GM21737 (cell line): ENCODE data around the gene C8G.

Experiments
- ATAC-seq: cut with Tn5 transposase; IDR thresholded peaks from one replicate; pipeline ENCODE4 v1.9.1; 2021; ENCODE audit warnings: mild to moderate bottlenecking, moderate library complexity; ENCODE audit not compliant: unreplicated experiment

The C8G gene

DNA sequence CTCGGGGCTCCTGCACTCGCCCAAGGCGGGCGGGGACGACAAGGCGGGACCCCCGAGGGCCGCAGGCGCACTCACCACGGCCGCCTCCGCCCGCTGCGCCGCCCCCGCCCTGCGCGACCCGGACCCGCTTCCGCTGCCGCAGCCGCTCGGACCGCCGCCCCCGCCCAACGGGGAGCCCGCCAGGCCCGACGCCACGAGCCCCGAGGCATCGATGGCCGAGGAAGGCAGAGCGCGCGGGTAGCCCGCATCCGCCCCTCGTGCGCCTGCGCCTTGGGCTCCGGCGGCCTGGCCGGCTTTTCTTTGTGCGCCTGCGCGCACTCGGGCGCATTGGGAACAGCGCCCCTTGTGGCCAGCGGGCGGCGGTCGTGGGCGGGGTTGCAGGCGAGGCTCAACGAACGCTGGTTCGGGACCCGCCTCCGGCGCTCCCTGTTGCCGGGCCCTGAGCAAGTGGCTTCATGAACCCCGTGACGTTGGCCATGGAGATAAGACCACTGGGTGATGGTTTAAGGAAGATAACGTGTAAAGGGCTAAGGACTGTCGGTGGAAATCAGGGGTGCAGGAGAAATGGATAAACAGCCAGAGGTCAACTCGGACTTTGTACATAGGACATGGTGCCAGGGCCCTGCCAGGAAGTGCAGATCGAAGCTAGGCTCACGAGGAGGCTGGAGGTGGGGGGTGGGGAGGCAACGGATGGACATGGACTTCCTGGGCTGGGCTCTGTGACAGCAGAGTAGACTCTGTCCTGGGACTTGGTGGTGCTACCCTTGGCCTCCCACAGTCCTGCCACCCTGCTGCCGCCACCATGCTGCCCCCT is at the start of gene C8G, which contains the start of gene FBXW5:
C8G (plus strand) TSS at position 725 of the 814 bp plus-strand sequence; CDS start at position 803, 78 bp downstream.
FBXW5 (minus strand) TSS at position 220 of the 814 bp plus-strand sequence. CDS start 655 bp downstream, outside the sequence.
- ATAC-seq: peak; percentile 62

DNA sequence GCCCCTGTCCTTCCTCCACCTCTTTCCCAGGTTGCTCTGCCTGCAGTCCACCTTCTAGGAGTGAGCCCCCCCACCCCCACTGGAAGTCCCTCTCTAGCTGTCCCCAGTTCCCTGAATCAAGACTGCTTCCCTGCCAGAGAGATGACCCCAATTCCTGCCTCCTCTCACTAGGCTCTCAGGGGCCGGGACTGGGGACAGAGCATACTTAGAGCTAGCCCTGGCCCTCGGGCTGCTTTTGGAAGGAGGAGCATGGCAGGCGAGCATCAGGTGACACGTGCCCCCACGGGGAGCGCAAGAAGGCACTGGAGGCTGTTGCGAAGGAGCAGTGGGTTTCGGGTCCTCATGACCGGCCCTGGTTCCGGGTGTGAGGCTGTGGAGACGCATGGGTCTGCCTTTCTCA is 49.0 kb upstream of the C8G start:
- ATAC-seq: no peak

GRCh38 chr9:136898483-136899100 is 46.5 kb upstream of the C8G start:
- no peak for ATAC-seq

- no peak for ATAC-seq
Measured at GRCh38 chr9:136899196-136899595, 45.8 kb upstream of the C8G start.

- ATAC-seq: no peak
Measured at GRCh38 chr9:136900556-136900955, 44.5 kb upstream of the C8G start.

GRCh38 chr9:136900988-136901515 is 44.0 kb upstream of the C8G start:
- ATAC-seq: no peak

DNA sequence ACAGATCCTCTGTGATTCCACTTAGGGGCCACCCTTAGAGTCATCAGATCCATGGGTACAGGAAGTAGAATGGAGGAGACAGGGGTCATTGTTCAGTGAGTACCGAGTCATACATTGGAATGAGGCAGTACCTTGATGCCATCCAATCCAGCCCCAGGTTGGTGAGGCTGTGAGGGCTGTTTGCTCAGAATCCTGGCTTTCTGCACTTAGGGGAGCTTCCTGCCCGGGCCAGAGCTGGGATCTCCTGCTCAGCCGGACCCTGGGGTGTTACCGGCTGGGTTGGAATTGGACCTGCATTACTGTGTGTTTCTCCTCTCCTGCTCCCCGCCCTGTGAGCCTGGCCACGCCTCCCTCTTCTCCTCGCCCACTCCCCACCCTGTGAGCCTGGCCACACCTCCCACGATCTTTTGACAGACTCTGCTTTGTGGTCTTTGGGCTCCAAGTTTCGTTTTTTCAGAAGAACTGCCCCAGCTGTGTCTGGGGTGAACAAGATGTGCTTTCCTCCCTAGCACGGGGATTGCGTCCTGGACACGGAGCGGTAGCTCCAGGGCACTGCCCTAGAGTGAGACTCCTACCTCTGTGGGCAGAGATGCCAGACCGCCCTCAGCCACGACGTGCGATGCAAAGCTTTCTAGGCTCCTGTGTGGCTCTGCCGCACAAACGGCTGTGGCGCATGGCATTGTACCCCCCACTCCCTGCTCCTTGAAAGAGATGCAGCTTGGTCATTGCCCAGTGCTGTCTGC is 43.4 kb upstream of the C8G start:
- peak; percentile 52 for ATAC-seq

DNA sequence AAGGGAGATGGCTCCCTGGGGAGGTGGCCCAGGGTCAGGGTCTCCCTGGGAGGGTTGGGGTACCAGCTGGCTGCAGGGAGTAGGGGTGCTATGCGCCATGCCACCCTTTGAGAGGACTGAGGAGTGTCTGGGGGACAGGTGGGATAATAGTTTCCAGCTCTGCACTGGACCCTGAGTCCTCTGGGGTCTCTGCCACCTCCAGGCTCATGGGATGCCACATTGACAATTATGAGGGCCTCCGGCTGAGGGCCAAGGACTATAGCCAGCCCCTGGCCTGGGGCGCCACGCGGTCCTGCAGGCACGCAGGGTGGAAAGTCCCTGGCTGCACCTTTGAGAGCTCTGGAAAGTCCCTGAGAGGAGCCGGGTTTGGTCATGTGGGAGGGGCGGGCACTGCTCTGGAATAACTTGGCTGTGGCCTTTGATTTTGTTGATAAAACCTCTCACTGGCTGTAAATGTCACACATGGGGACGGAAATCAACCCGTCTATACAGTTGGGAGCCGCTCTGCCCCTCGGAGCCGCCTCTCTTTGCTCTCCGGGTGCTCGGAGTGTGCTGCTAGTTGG is 42.7 kb upstream of the C8G start:
- peak; percentile 58 for ATAC-seq

- no peak for ATAC-seq
Measured at GRCh38 chr9:136903041-136903554, 41.9 kb upstream of the C8G start.

GRCh38 chr9:136906266-136906665 is 38.8 kb upstream of the C8G start:
- no peak for ATAC-seq

GRCh38 chr9:136907011-136907914 is 37.8 kb upstream of the C8G start:
- no peak for ATAC-seq

DNA sequence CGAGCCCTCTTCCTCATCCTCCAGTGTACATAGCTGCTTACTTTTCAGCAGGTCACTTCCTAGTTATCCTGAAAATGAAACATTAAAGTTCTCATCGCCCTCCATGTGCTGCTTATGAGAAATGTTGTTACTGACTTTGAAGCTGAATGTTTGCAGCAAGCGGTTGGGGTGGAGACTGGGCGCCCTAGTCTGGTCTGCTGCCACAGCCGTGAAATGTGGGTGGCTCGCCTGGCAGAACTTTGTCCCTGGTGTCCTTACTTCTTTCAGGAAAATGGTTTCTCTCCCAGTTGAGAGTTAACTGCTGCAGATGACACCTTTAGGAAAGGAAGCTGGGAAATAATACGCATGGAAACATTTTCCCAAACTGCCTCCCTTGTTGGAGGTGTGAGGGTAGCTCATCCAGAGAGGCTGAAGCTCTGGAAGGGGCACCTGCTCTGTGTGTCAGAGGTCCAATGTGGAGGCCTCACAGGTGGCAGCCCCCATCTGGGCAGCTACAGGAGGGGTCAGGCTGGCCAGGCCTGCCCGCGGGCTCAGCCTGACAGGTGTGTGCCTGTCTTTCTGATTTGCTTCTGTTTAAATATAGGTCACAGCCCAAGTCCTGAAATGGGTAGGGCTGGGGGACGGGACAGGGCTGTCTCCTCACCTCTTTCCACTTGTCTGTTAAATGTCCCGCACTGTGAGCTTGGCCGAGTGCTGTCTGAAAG is 34.7 kb upstream of the C8G start:
- ATAC-seq: no peak

GRCh38 chr9:136910901-136911245 is 34.2 kb upstream of the C8G start:
- no peak for ATAC-seq

GRCh38 chr9:136913701-136914438 is 31.2 kb upstream of the C8G start:
- ATAC-seq: no peak

DNA sequence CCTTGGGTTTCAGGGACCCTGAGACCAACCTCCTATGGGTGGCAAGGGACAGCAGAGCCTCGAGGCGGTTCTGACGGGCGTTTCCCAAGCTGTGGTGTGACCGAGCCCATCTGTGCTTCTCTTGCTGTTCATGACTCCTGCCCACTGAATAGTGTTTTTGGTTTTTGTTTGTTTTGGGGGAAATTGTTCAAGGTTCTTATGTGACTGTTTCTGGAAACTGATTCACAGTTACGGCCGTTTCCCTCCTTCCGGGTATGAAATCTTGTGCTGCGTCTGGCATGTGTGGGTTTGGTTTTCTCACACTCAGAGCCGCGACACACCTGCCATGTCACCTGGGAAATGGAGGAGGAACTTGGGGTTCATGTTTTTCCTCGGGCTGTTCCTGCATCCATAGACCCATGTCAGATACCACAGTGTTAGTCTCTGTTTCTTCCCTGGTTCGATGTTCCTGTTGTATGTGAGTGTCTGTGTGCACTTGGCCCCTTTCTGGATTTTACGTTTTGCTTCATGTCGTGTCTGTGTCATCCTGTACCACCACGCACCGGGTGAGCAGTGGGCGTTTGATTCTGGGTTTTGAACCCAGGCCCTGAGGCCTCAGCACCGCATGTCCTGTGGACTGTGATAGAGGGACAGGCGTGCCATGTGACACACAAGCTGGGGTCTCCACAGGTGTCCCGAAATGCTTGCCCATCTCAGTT is 29.3 kb upstream of the C8G start:
- no peak for ATAC-seq

DNA sequence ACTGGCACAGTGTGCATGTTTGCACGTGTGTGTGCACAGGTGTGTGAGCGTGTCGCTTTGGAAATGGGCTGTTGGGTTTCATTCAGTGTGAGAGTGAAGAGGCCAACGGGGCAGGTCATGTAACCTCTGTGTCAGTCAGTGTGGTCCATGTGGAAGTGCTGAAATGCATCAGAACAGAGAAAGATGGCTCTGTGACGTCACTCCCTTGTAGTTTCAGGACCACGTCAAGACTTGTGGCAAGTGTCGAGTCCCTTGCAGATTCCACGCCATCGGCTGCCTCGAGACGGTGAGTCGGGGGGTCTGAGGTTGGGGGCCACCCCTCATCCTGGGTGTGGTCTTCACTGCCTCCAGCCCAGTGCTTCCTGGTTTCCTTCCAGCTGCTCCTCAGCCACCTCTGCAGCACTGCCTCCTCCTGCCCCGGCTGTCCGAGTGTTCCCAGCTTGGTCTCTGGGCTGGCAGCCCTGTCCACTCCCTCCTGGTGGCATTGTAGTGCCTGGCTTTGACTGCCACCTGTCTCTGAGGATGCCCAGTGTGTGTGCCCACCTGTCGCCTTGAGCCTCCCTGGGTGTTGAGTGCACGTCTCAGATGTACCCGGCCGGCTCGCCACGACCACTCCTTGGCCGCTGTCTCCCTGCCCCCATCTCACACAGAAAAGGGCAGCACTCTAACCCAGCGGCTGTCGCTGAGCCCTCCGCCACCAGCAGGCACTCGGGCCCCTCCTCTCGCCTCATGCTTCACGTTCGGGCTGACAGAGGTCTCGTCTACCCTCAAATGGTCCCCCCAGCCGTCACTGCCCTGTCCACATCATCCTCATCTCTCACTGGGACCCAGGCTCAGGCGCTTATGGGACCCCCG is 28.5 kb upstream of the C8G start:
- no peak for ATAC-seq

DNA sequence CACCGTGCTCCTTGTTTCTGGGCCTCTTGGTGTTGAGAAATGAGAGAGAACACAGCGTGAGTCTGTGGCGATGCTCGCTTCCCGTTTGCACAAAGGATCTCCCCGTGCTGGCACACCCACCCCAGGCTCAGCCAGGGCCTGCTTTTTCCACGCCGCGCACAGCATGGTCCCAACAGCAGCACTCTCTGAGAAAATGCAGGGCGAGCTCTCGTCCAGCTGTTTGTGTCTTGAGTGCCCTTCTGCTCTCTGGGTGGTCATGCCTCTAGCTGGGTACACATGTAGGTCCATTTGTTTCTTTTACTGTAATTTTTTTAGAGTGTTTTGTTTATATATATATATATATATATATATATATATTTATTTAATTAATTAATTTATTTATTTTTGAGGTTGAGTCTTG is 27.1 kb upstream of the C8G start:
- ATAC-seq: no peak
